ENCODE data around the gene VSTM4. TPM values are rescaled to one million over a fixed set of nuclear protein-coding genes. Genes with fewer than 3 reads are reported as not detected.
A peak's percentile ranks its signal among the peaks of the same experiment; 100 is the strongest.

The VSTM4 gene
- total and polyA plus RNA-seq, 2 experiments from 2014 or later = 9.5 to 12.3 TPM

- no peaks in the 10 kb centered on the region for H3K36me3 ChIP-seq (ENCODE audit: low read depth)
- H3K4me3 ChIP-seq = no peak overlapping the region
- TF ChIP-seq EZH2phosphoT487 (IDR thresholded peaks at IDR 0.05; ENCODE audit: insufficient read depth, low read depth) (no peak), EZH2 (IDR thresholded peaks at IDR 0.05; ENCODE audit: insufficient read depth, poor library complexity, severe bottlenecking) (no peak)
- no peak overlapping the region for H3K4me2 ChIP-seq (ENCODE audit: unreplicated experiment)
- no peak overlapping the region for H3K9ac ChIP-seq
- no peaks in the 10 kb centered on the region for H3K9me2 ChIP-seq (ENCODE audit: insufficient read depth)
- no peaks in the 10 kb centered on the region for H3K27me3 ChIP-seq (replicated peaks; ENCODE audit: insufficient read depth)
- peaks cover 6% of the 10 kb centered on the region for H3F3A ChIP-seq (ENCODE audit: insufficient read depth)
- no peak overlapping the region for H3K27ac ChIP-seq
- no peaks in the 10 kb centered on the region for H4K20me1 ChIP-seq (ENCODE audit: insufficient read depth)
- no peaks in the 10 kb centered on the region for H3K9me3 ChIP-seq (ENCODE audit: low read depth)
- H3K79me2 ChIP-seq (ENCODE audit: insufficient read depth) = no peaks in the 10 kb centered on the region
- in situ Hi-C loops (cut with MboI) = no loop called here
- no peak for DNase-seq
- no peaks in the 10 kb centered on the region for H3K4me1 ChIP-seq (ENCODE audit: insufficient read depth)
- H2AFZ ChIP-seq = no peak overlapping the region
- 100% methylated on average over 2 of the region's 2 CpGs for WGBS, 2 experiments (ENCODE audit: low coverage in 1 of 2, low lambda C conversion rate in 2 of 2, missing lambda C conversion rate in 2 of 2)
These were observed 39.6 kb downstream of the VSTM4 start for GRCh38 chr10:49075743-49076142.

DNA sequence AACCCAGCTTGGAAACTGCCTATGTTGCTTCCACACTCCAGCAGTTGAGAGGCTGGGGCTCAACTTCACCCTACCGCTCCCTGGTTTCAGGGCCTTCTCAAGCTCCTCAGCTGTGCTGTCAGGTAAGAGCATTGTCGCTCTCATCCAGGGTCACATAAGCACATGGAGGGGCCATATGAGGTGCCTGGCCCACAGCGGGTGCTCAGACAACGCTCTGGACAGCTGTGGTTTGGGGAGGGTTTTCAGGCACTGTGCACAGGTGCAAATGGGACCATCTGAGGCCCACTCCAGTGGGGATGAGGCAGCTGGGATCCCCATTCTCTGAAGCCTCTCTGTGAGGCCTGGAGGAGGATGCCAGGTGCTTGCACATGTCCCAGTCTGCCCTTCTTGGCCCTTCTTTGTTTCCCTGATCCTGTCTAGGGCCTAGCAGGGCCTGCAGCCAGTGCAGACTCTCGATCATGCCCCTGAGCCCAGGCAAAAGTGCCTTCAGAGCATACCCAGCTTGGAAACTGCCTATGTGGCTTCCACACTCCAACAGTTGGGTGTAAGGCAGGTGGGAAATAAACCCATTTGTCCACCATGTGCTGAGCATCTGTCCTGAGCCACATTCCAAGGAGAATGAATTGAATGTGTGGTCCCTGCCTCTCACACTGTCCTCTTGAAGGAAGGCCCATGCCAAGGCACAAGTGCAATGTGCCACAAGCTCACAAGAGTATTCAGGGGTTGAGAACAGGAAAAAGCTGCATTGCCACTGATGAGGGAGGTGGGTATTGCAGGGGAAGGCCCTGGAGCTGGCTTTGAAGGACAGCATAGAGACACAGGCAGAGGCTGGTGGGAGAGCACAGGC lies 40.3 kb downstream of the VSTM4 start:
- Histone ChIP-seq H3K9me2 (ENCODE audit: insufficient read depth) (no peaks in the 10 kb centered on the region), H3F3A (ENCODE audit: insufficient read depth) (peaks cover 3% of the 10 kb centered on the region), H3K4me2 (ENCODE audit: unreplicated experiment) (no peak overlapping the region), H3K4me1 (ENCODE audit: insufficient read depth) (no peaks in the 10 kb centered on the region), H2AFZ (no peak overlapping the region), H3K9me3 (ENCODE audit: low read depth) (no peaks in the 10 kb centered on the region), H3K36me3 (ENCODE audit: low read depth) (no peaks in the 10 kb centered on the region), H3K79me2 (ENCODE audit: insufficient read depth) (no peaks in the 10 kb centered on the region), H3K4me3 (no peak overlapping the region), H3K27me3 (replicated peaks; ENCODE audit: insufficient read depth) (no peaks in the 10 kb centered on the region), H4K20me1 (ENCODE audit: insufficient read depth) (no peaks in the 10 kb centered on the region), H3K27ac (no peak overlapping the region), H3K9ac (no peak overlapping the region)
- WGBS, 2 experiments (ENCODE audit: low coverage in 1 of 2, low lambda C conversion rate in 2 of 2, missing lambda C conversion rate in 2 of 2) = 87 to 91% methylated on average over 5 of the region's 5 CpGs
- DNase-seq = no peak
- in situ Hi-C loops (cut with MboI) = no loop called here
- TF ChIP-seq EZH2phosphoT487 (IDR thresholded peaks at IDR 0.05; ENCODE audit: insufficient read depth, low read depth) (no peak), EZH2 (IDR thresholded peaks at IDR 0.05; ENCODE audit: insufficient read depth, poor library complexity, severe bottlenecking) (no peak)

- Histone ChIP-seq H3K9me2 (ENCODE audit: insufficient read depth) (no peaks in the 10 kb centered on the region), H3K36me3 (ENCODE audit: low read depth) (no peaks in the 10 kb centered on the region), H3K4me3 (no peak overlapping the region), H3K4me2 (ENCODE audit: unreplicated experiment) (no peak overlapping the region), H3K27me3 (replicated peaks; ENCODE audit: insufficient read depth) (no peaks in the 10 kb centered on the region), H4K20me1 (ENCODE audit: insufficient read depth) (no peaks in the 10 kb centered on the region), H3K79me2 (ENCODE audit: insufficient read depth) (no peaks in the 10 kb centered on the region), H3K4me1 (ENCODE audit: insufficient read depth) (no peaks in the 10 kb centered on the region), H3K9ac (no peak overlapping the region), H3F3A (ENCODE audit: insufficient read depth) (no peaks in the 10 kb centered on the region), H3K27ac (no peak overlapping the region), H2AFZ (no peak overlapping the region), H3K9me3 (ENCODE audit: low read depth) (no peaks in the 10 kb centered on the region)
- DNase-seq = no peak
- TF ChIP-seq EZH2phosphoT487 (IDR thresholded peaks at IDR 0.05; ENCODE audit: insufficient read depth, low read depth) (no peak), EZH2 (IDR thresholded peaks at IDR 0.05; ENCODE audit: insufficient read depth, poor library complexity, severe bottlenecking) (no peak)
- 70 to 72% methylated on average over 4 of the region's 4 CpGs for WGBS, 2 experiments (ENCODE audit: low coverage in 1 of 2, low lambda C conversion rate in 2 of 2, missing lambda C conversion rate in 2 of 2)
- in situ Hi-C loops (cut with MboI) = no loop called here
These were observed 43.0 kb downstream of the VSTM4 start for GRCh38 chr10:49072166-49072885.

- DNase-seq = peak; percentile 29
- no peaks in the 10 kb centered on the region for H3K27me3 ChIP-seq (replicated peaks; ENCODE audit: insufficient read depth)
- TF ChIP-seq EZH2phosphoT487 (IDR thresholded peaks at IDR 0.05; ENCODE audit: insufficient read depth, low read depth) = no peak
- TF ChIP-seq EZH2 (IDR thresholded peaks at IDR 0.05; ENCODE audit: insufficient read depth, poor library complexity, severe bottlenecking) = no peak
- no peak overlapping the region for H3K4me2 ChIP-seq (ENCODE audit: unreplicated experiment)
- H3K4me1 ChIP-seq (ENCODE audit: insufficient read depth) = no peaks in the 10 kb centered on the region
- in situ Hi-C loops (cut with MboI) = no loop called here
- H3K79me2 ChIP-seq (ENCODE audit: insufficient read depth) = no peaks in the 10 kb centered on the region
- no peaks in the 10 kb centered on the region for H3K9me3 ChIP-seq (ENCODE audit: low read depth)
- H3K4me3 ChIP-seq = no peak overlapping the region
- H3F3A ChIP-seq (ENCODE audit: insufficient read depth) = no peaks in the 10 kb centered on the region
- no peak overlapping the region for H3K27ac ChIP-seq
- H3K9ac ChIP-seq = no peak overlapping the region
- no peaks in the 10 kb centered on the region for H3K36me3 ChIP-seq (ENCODE audit: low read depth)
- 56 to 58% methylated on average over 7 of the region's 7 CpGs for WGBS, 2 experiments (ENCODE audit: low coverage in 1 of 2, low lambda C conversion rate in 2 of 2, missing lambda C conversion rate in 2 of 2)
- H4K20me1 ChIP-seq (ENCODE audit: insufficient read depth) = no peaks in the 10 kb centered on the region
- no peaks in the 10 kb centered on the region for H3K9me2 ChIP-seq (ENCODE audit: insufficient read depth)
- no peak overlapping the region for H2AFZ ChIP-seq
These were observed 44.1 kb downstream of the VSTM4 start for GRCh38 chr10:49071160-49071761.
